Erythroblast (primary cell): ENCODE measurements around the gene JAG1.

ENCODE experiments used
- GATA1 ChIP-seq: IDR thresholded peaks from 2 replicates; pipeline ENCODE4 v1.6.1; 2011; ENCODE audit warnings: low read depth, mild to moderate bottlenecking, control low read depth, low read length, moderate library complexity
- POLR2A ChIP-seq: IDR thresholded peaks from 2 replicates; pipeline ENCODE4 v1.6.1; 2011; ENCODE audit warnings: mild to moderate bottlenecking, low read length

DNA sequence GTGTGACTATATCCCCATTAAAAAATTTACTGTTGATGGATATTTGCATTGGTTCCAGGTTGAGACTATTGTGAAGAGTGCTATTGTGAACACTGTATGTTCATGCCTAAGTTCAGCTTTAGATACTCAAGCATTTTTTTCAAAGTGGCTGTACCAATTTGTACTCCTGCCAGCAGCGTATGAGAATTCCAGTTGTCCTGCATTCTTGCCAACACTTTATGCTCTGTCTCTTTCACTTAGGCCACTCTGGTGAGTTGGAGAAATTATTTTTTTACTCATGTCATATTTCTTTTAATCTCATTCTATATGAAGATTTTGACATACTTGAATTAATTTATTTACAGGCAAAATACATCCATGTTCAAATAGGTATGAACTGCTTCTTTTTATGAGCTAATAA lies 76.2 kb downstream of the JAG1 start:
- no peak for TF ChIP-seq POLR2A
- no peak for TF ChIP-seq GATA1
